Colonic mucosa (tissue), 4 donors: ENCODE results near the gene RPTOR. TPM values are rescaled to one million over a fixed set of nuclear protein-coding genes. Genes with fewer than 3 reads are reported as not detected.

Source experiments
- DNase-seq: peaks from one replicate; pipeline ENCODE4 v3.0.0-alpha.2; 2020
- H3K27ac ChIP-seq: fragments of 200-600 bp; one replicate; pipeline ENCODE4 v1.8.0; 2021
- H3K27me3 ChIP-seq: fragments of 200-600 bp; one replicate; pipeline ENCODE4 v1.8.0; 2021
- H3K36me3 ChIP-seq: fragments of 200-600 bp; one replicate; pipeline ENCODE4 v1.8.0; 2021
- H3K4me1 ChIP-seq: fragments of 200-600 bp; one replicate; pipeline ENCODE4 v1.8.0; 2021; ENCODE audit warnings: mild to moderate bottlenecking
- H3K4me3 ChIP-seq: fragments of 200-600 bp; one replicate; pipeline ENCODE4 v1.8.0; 2021
- H3K9ac ChIP-seq, 2 donors: one replicate each; pipeline ENCODE4 v1.7.0; 2013; ENCODE audit warnings: control low read depth in 2 of 2, low read depth in 2 of 2, low read length in 2 of 2
- H3K9me3 ChIP-seq: fragments of 200-600 bp; one replicate; pipeline ENCODE4 v1.8.0; 2021
- intact Hi-C: fragments of 100-400 bp; cut with DNase I; formaldehyde crosslinking; loops from one replicate; pipeline ENCODE4 v1.14.1; 2022
- total RNA-seq, 2 donors: library from RNA; stranded (reverse); fragmentation: NEBNext Ultra II Directional in 1 of 2; extraction: Animal tissue kit (Norgen Biotek cat#: 25700) in 1 of 2; gene quantifications; one replicate each; pipeline ENCODE4 v1.2.1, GENCODE V29; 2021
- TF ChIP-seq, protein P1 (sequence below): fragments of 200-600 bp; IDR thresholded peaks from one replicate; pipeline ENCODE4 v1.8.0; 2022; ENCODE audit warnings: antibody characterized with exemption, mild to moderate bottlenecking
- donor health status: healthy.
- donor health status: DM: no; HTN: no; CAD: no.
- donor health status: DM: no; HTN: no; CAD: no.

The RPTOR gene
- total RNA-seq, 2 donors from 2014 or later: 21.2 to 39.6 TPM

DNA sequence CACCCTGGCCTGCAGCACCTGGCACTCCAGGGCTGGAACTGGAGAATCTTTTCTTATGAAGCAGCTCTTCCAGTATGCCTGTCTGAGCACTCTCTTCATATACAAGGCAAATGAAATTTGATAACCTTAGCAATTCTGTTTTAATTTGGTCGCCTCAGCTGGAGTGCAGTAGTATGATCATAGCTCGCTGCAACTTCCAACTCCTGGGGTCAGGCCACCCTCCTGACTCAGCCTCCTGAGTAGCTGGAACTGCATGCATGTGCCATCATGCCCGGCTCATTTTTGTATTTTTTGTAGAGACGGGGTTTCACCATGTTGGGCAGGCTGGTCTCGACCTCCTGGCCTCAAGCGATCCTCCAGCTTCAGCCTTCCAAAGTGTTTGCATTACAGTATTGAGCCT is 306.2 kb downstream of the RPTOR start:
- Histone ChIP-seq H3K27ac (no peak overlapping the region), H3K4me3 (no peak overlapping the region), H3K4me1 (peaks cover 9% of the 10 kb centered on the region), H3K9ac (no peak overlapping the region), H3K9me3 (no peaks in the 10 kb centered on the region), H3K27me3 (no peaks in the 10 kb centered on the region), H3K36me3 (no peaks in the 10 kb centered on the region)
- intact Hi-C loops: no loop called here
- DNase-seq: no peak
- TF ChIP-seq, protein P1, sequence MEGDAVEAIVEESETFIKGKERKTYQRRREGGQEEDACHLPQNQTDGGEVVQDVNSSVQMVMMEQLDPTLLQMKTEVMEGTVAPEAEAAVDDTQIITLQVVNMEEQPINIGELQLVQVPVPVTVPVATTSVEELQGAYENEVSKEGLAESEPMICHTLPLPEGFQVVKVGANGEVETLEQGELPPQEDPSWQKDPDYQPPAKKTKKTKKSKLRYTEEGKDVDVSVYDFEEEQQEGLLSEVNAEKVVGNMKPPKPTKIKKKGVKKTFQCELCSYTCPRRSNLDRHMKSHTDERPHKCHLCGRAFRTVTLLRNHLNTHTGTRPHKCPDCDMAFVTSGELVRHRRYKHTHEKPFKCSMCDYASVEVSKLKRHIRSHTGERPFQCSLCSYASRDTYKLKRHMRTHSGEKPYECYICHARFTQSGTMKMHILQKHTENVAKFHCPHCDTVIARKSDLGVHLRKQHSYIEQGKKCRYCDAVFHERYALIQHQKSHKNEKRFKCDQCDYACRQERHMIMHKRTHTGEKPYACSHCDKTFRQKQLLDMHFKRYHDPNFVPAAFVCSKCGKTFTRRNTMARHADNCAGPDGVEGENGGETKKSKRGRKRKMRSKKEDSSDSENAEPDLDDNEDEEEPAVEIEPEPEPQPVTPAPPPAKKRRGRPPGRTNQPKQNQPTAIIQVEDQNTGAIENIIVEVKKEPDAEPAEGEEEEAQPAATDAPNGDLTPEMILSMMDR: no peak

DNA sequence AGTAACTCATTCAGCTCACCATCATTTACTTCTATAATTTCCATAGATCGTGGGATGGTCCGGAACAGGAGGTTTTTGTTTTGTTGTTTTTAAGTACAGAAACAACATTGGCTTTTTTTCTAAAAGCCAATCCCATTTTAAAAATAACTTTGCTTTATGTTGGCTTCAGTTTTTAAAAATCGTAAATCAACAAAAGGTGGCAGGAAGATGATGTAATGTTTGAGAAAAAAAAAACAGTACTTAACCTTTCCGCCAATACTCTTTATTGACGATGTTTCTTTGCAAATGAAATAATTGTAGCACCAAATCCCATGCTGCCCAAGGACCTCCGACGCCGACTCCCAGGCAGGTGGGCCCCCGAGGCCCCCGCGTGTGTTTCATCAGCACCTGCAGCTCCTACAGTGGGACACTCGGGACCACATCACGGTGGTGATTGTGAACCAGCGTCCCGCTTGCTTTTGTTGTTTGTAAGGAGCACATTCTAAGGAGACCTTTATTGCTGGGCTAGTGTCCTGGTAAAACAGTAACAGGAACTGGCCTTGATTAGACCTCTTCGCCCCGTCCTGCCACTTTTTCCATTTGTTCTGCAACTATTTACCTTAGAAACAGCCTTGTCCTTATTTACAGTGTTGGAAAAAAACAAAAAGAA is 306.8 kb downstream of the RPTOR start:
- TF ChIP-seq, protein P1: no peak
- Histone ChIP-seq H3K4me1 (peaks cover 10% of the 10 kb centered on the region), H3K9me3 (no peaks in the 10 kb centered on the region), H3K4me3 (no peak overlapping the region), H3K9ac (no peak overlapping the region), H3K27me3 (no peaks in the 10 kb centered on the region), H3K36me3 (no peaks in the 10 kb centered on the region), H3K27ac (no peak overlapping the region)
- intact Hi-C loops: no loop called here
- DNase-seq: no peak

- intact Hi-C loops: no loop called here
- H3K9ac ChIP-seq: no peak overlapping the region
- peaks cover 10% of the 10 kb centered on the region for H3K4me1 ChIP-seq
- TF ChIP-seq, protein P1: no peak
- no peak for DNase-seq
- H3K27ac ChIP-seq: no peak overlapping the region
- no peaks in the 10 kb centered on the region for H3K27me3 ChIP-seq
- H3K4me3 ChIP-seq: no peak overlapping the region
- no peaks in the 10 kb centered on the region for H3K36me3 ChIP-seq
- H3K9me3 ChIP-seq: no peaks in the 10 kb centered on the region
These were observed 307.9 kb downstream of the RPTOR start for GRCh38 chr17:80852476-80853015.

DNA sequence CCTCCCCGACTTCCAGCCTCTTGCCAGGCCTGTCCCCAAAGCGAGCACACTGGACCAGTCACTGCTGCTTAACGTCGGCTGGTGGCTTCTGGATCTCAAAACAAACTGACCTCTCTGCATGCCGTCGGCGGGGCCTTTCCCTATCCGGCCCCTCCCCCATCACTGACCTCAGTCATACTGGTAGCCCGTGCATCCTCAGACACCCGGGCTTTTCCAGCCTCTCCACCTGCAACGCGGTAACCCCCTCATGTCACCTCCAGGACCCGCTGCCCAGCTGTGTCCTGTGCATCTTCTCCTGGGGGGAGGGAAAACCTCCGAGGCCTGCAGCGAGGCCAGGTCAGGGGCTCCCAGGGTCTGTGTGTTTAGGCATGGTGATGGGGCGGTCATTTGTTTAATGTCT is 308.4 kb downstream of the RPTOR start:
- intact Hi-C loops: no loop called here
- no peaks in the 10 kb centered on the region for H3K36me3 ChIP-seq

GRCh38 chr17:80854220-80854619 is 309.6 kb downstream of the RPTOR start:
- peaks cover 4% of the 10 kb centered on the region for H3K4me1 ChIP-seq
- TF ChIP-seq, protein P1: no peak
- DNase-seq: no peak
- H3K9me3 ChIP-seq: no peaks in the 10 kb centered on the region
- intact Hi-C loops: no loop called here
- no peak overlapping the region for H3K9ac ChIP-seq
- no peak overlapping the region for H3K27ac ChIP-seq
- H3K27me3 ChIP-seq: no peaks in the 10 kb centered on the region
- no peak overlapping the region for H3K4me3 ChIP-seq
- no peaks in the 10 kb centered on the region for H3K36me3 ChIP-seq

More for the DNA sequence above, 308.4 kb downstream of the RPTOR start:
- Histone ChIP-seq H3K9me3 (no peaks in the 10 kb centered on the region), H3K9ac (no peak overlapping the region), H3K27me3 (no peaks in the 10 kb centered on the region), H3K4me1 (peaks cover 8% of the 10 kb centered on the region), H3K4me3 (no peak overlapping the region), H3K27ac (no peak overlapping the region)
- no peak for DNase-seq
- TF ChIP-seq, protein P1: no peak
